ENCODE measurements around the gene CTRL. TPM values are rescaled to one million over a fixed set of nuclear protein-coding genes. Genes with fewer than 3 reads are reported as not detected.

The CTRL gene
- total RNA-seq, 4 donors from 2014 or later: 2.4 to 5.3 (median 3.8) TPM

GRCh38 chr16:67957622-67958021 lies 26.0 kb upstream of the CTRL start:
- H3K4me3 ChIP-seq: no peak overlapping the region
- TF ChIP-seq POLR2A (IDR thresholded peaks at IDR 0.05) (no peak), CTCF (IDR thresholded peaks at IDR 0.05) (no peak)
- H3K36me3 ChIP-seq: peaks cover 0 to 44% (median 0%) of the 10 kb centered on the region in 3 donors
- no peaks in the 10 kb centered on the region for H3K9me3 ChIP-seq
- DNase-seq: no peak
- peaks cover 0 to 21% (median 0%) of the 10 kb centered on the region in 4 donors for H3K4me1 ChIP-seq
- H3K27me3 ChIP-seq: no peaks in the 10 kb centered on the region
- H3K27ac ChIP-seq: no peak overlapping the region

- Histone ChIP-seq H3K36me3 (peaks cover 0 to 43% (median 0%) of the 10 kb centered on the region in 3 donors), H3K4me3 (no peak overlapping the region), H3K9me3 (no peaks in the 10 kb centered on the region), H3K27ac (no peak overlapping the region), H3K4me1 (peaks cover 0 to 14% (median 0%) of the 10 kb centered on the region in 4 donors), H3K27me3 (no peaks in the 10 kb centered on the region)
- TF ChIP-seq CTCF (IDR thresholded peaks at IDR 0.05): no peak
- no peak for TF ChIP-seq POLR2A (IDR thresholded peaks at IDR 0.05)
- no peak for DNase-seq
Measured at GRCh38 chr16:67954421-67955196, 22.9 kb upstream of the CTRL start.

DNA sequence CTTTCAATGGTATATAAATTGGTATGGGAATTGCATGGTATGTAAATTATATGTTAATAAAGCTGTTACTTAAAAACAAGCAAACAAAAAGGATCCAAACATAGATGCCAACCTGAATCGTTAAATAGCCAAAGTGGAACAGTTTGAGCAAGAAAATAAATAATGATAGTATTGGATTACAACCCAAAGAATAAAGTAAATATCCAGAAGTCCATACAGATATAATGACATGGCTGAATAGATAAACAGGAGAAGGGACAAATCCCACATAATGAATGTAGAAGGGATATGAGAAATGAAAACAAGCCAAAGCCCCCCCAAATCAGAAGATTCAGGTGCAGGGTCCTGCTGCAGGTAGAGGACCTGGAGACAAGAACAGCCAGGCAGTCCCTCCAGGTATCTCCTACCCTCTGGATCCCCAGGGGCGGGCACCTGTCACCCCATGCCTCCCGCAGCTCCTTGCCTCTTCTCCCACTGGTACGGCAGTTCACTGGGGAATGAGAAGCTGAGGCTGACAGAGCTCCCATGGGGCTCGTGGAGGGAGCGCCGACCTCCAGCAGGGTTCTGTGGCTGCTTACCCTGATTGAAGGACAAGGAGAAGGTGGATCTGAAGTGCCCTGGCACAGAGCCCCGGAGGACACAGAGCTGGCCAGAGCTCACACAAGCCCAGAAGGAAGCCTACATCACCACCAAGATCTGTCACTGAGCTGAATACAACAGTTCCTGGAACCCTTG lies 22.1 kb upstream of the CTRL start:
- Histone ChIP-seq H3K9me3 (no peaks in the 10 kb centered on the region), H3K36me3 (peaks cover 0 to 43% (median 0%) of the 10 kb centered on the region in 3 donors), H3K27me3 (no peaks in the 10 kb centered on the region), H3K27ac (no peak overlapping the region), H3K4me3 (no peak overlapping the region), H3K4me1 (peaks cover 0 to 11% (median 0%) of the 10 kb centered on the region in 4 donors)
- no peak for DNase-seq
- no peak for TF ChIP-seq POLR2A (IDR thresholded peaks at IDR 0.05)
- TF ChIP-seq CTCF (IDR thresholded peaks at IDR 0.05): no peak

DNA sequence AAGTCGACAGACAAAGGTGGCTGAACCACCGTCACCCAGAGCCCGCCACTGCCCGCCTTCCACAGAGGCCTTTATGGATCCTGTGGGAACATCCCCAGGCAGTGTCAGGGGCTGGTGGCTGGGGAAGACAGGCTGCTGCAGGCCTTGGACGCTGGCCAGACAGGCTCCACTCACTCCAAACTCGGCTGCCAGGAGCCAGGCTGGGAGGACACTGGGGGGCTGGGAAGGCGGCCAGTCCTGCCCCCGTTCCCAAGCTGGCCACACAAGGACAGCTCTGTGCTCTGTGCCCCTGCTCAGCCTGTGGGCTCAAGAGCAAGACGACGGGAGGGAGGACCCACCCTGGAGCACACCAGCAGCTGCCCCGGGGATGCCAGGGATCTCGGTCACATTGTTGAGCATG lies 19.8 kb upstream of the CTRL start:
- no peak for TF ChIP-seq CTCF (IDR thresholded peaks at IDR 0.05)
- TF ChIP-seq POLR2A (IDR thresholded peaks at IDR 0.05): no peak
- DNase-seq: no peak
- peaks cover 0 to 58% (median 0%) of the 10 kb centered on the region in 3 donors for H3K36me3 ChIP-seq
- H3K9me3 ChIP-seq: no peaks in the 10 kb centered on the region
- H3K27ac ChIP-seq: peak overlapping the region in 1 of 4 donors; percentile 3
- H3K4me1 ChIP-seq: peaks cover 0 to 11% (median 0%) of the 10 kb centered on the region in 4 donors
- no peaks in the 10 kb centered on the region for H3K27me3 ChIP-seq
- no peak overlapping the region for H3K4me3 ChIP-seq

DNA sequence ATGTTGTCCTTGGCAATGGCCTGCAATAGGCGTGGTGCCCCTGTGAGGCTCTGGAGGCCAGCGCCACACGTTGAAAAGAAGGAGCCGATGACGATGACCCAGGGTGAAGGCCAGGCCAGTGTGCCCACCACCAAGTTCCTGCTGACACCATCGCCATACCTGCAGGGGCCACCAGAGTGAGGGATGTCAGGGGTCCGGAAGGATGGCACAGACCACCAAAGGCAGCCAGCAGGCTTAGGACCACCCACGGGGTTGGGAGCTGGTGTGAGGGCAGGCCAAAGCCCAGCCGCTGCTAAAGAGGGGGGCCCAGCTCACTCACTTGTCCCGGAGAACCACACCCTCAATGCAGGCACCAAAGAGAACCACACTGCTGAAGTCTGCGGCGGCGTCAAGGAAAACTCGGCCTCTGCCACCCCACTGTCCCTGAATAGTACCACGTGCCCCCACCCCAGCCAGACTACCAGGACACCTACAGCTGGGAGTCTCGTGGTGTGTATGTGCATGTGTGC lies 18.7 kb upstream of the CTRL start:
- TF ChIP-seq POLR2A (IDR thresholded peaks at IDR 0.05) (no peak), CTCF (IDR thresholded peaks at IDR 0.05) (no peak)
- H3K4me3 ChIP-seq: no peak overlapping the region
- H3K36me3 ChIP-seq: peaks cover 0 to 68% (median 0%) of the 10 kb centered on the region in 3 donors
- DNase-seq: no peak
- no peak overlapping the region for H3K27ac ChIP-seq
- H3K4me1 ChIP-seq: peaks cover 0 to 11% (median 0%) of the 10 kb centered on the region in 4 donors
- no peaks in the 10 kb centered on the region for H3K9me3 ChIP-seq
- no peaks in the 10 kb centered on the region for H3K27me3 ChIP-seq
